Measurements from ENCODE around the gene AUH. TPM values are rescaled to one million over a fixed set of nuclear protein-coding genes. Genes with fewer than 3 reads are reported as not detected.

Gene AUH
- total and polyA plus RNA-seq, 10 of the 15 experiments (the other 5 are each of a cell fraction or from before 2014, with no cell fraction given) = 1.7 to 7.3 (median 4.6) TPM

DNA sequence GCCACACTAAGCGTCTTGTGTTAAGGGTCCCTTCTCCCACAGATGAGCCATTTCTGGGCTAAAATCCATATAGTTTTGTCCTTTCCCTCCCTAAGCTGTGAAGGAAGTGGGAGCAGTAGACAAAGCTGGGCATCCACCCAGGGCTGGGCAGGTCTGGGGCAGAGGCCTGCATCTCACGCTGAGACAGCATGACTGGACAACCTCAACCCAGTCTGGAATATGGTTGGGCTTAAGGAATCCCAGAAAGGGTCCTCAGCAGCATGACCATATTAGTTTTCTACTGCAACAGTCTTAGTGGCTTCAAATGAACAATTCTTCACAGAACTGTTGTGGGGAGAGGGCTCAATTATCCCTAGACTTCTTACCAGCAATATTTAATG, 173.8 kb downstream of the AUH start:
- no TSS peak for BruUV-seq (replicated peaks)
- no peaks in the 10 kb centered on the region for H4K20me1 ChIP-seq (ENCODE audit: control insufficient read depth, insufficient read depth)
- H3K4me2 ChIP-seq (ENCODE audit: control insufficient read depth, insufficient read depth) = no peak overlapping the region
- SMC1A ChIA-PET (ENCODE audit: uncharacterized antibody, unreplicated experiment) = interaction anchor here (1.0 kb wide), 1 partner anchor 11 kb away, joined by 3 read pairs; no protein-coding TSS in a partner anchor
- no peak overlapping the region for H3K4me3 ChIP-seq
- TF ChIP-seq EZH2 (IDR thresholded peaks at IDR 0.05; ENCODE audit: borderline replicate concordance, control insufficient read depth, low read depth, low read length) (no peak), SMAD1 (IDR thresholded peaks at IDR 0.05; ENCODE audit: low read depth, partially characterized antibody) (no peak), IRF4 (IDR thresholded peaks at IDR 0.05; ENCODE audit: low read depth, low read length) (no peak)
- in situ Hi-C loops (cut with MboI) (no loop called here), intact Hi-C loops (cut with micrococcal nuclease; ENCODE audit: unreplicated experiment) (no loop called here)
- FAIRE-seq (no peak), ATAC-seq (no peak), DNase-seq (ENCODE audit: low read depth, low spot score) (no peak)
- H3K79me2 ChIP-seq (ENCODE audit: control insufficient read depth, insufficient read depth, low read length) = no peaks in the 10 kb centered on the region
- POLR2A ChIA-PET = interaction anchor here (0.5 kb wide), 1 partner anchor 41 kb away, joined by 4 read pairs; no protein-coding TSS in a partner anchor
- WGBS (ENCODE audit: insufficient coverage, insufficient replicate concordance, low lambda C conversion rate, missing lambda C conversion rate) = 48% methylated on average over 2 of the region's 2 CpGs
- RAD21 ChIA-PET (ENCODE audit: unreplicated experiment) = no interaction called here
- H3K27me3 ChIP-seq (replicated peaks in 1 of 2; ENCODE audit: control insufficient read depth in 2 of 2, insufficient read depth in 2 of 2, low read length in 1 of 2) = peaks cover 2 to 6% of the 10 kb centered on the region in 2 experiments; a peak in 3 of 4 replicates
- no peak overlapping the region for H3K9ac ChIP-seq (ENCODE audit: control insufficient read depth, insufficient read depth, low read length)
- no peaks in the 10 kb centered on the region for H3K36me3 ChIP-seq (ENCODE audit: control insufficient read depth in 2 of 2, insufficient read depth in 2 of 2, low read length in 1 of 2)
- H3K27ac ChIP-seq (ENCODE audit: control insufficient read depth, insufficient read depth) = no peak overlapping the region
- H3K4me1 ChIP-seq (ENCODE audit: control insufficient read depth, insufficient read depth, low read length) = peaks cover 13% of the 10 kb centered on the region
- H3K9me3 ChIP-seq (replicated peaks; ENCODE audit: control insufficient read depth, insufficient read depth, low read length) = no peaks in the 10 kb centered on the region; the same call in 2 of the 3 replicates
- CTCF ChIA-PET = no interaction called here
- no peak overlapping the region for H2AFZ ChIP-seq (ENCODE audit: control insufficient read depth, low read depth, low read length)

DNA sequence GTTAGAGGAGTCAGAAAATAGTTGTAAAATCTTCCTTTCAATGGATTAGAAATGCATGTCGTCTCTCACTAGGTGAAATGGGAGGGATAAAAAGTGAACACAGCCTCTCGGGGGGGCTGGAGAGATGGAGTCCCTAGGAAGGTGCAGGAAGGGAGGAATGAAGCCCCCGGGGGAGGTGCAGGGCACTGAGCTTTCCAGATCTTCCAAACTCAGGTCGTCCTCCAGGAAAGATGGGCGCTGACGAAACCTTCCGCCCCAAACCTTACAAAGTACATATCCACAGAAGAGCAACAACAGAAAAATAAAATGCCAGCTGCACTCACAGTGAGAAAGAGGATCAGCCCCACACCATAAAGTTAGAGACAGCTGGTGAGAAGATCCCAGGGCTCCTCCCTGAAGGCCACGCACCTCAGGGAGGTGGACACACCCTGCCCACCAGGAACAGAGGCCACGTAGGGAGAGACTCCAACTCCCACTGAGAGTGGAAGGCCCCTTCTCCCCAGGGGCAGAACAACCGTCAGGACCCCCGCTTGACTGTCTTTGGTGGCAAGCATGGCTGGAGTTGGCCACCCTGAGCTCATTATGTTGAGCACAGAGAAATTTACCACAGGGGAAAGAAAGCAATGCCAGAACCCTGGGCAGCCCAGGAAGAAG, 174.3 kb downstream of the AUH start:
- no TSS peak for BruUV-seq (replicated peaks)
- Histone ChIP-seq H3K79me2 (ENCODE audit: control insufficient read depth, insufficient read depth, low read length) (no peaks in the 10 kb centered on the region), H3K4me3 (no peak overlapping the region), H3K36me3 (ENCODE audit: control insufficient read depth in 2 of 2, insufficient read depth in 2 of 2, low read length in 1 of 2) (no peaks in the 10 kb centered on the region), H3K27me3 (replicated peaks in 1 of 2; ENCODE audit: control insufficient read depth in 2 of 2, insufficient read depth in 2 of 2, low read length in 1 of 2) (peaks cover 2 to 6% of the 10 kb centered on the region in 2 experiments; a peak in 3 of 4 replicates), H3K4me2 (ENCODE audit: control insufficient read depth, insufficient read depth) (no peak overlapping the region), H3K9ac (ENCODE audit: control insufficient read depth, insufficient read depth, low read length) (no peak overlapping the region), H3K4me1 (ENCODE audit: control insufficient read depth, insufficient read depth, low read length) (peaks cover 10% of the 10 kb centered on the region), H3K9me3 (replicated peaks; ENCODE audit: control insufficient read depth, insufficient read depth, low read length) (no peaks in the 10 kb centered on the region; the same call in 2 of the 3 replicates), H3K27ac (ENCODE audit: control insufficient read depth, insufficient read depth) (no peak overlapping the region), H2AFZ (ENCODE audit: control insufficient read depth, low read depth, low read length) (no peak overlapping the region), H4K20me1 (ENCODE audit: control insufficient read depth, insufficient read depth) (no peaks in the 10 kb centered on the region)
- 37% methylated on average over 11 of the region's 11 CpGs for WGBS (ENCODE audit: insufficient coverage, insufficient replicate concordance, low lambda C conversion rate, missing lambda C conversion rate)
- DNase-seq (ENCODE audit: low read depth, low spot score) (no peak), ATAC-seq (no peak), FAIRE-seq (no peak)
- SMC1A ChIA-PET (ENCODE audit: uncharacterized antibody, unreplicated experiment) = interaction anchor here (1.2 kb wide), 1 partner anchor 41 kb away, joined by 4 read pairs; no protein-coding TSS in a partner anchor
- POLR2A ChIA-PET = no interaction called here
- RAD21 ChIA-PET (ENCODE audit: unreplicated experiment) = no interaction called here
- CTCF ChIA-PET = no interaction called here
- intact Hi-C loops (cut with micrococcal nuclease; ENCODE audit: unreplicated experiment) (no loop called here), in situ Hi-C loops (cut with MboI) (no loop called here)
- TF ChIP-seq, protein P1, sequence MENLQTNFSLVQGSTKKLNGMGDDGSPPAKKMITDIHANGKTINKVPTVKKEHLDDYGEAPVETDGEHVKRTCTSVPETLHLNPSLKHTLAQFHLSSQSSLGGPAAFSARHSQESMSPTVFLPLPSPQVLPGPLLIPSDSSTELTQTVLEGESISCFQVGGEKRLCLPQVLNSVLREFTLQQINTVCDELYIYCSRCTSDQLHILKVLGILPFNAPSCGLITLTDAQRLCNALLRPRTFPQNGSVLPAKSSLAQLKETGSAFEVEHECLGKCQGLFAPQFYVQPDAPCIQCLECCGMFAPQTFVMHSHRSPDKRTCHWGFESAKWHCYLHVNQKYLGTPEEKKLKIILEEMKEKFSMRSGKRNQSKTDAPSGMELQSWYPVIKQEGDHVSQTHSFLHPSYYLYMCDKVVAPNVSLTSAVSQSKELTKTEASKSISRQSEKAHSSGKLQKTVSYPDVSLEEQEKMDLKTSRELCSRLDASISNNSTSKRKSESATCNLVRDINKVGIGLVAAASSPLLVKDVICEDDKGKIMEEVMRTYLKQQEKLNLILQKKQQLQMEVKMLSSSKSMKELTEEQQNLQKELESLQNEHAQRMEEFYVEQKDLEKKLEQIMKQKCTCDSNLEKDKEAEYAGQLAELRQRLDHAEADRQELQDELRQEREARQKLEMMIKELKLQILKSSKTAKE (IDR thresholded peaks at IDR 0.05; ENCODE audit: low read depth, poor library complexity, severe bottlenecking) = no peak
- TF ChIP-seq YBX1 (IDR thresholded peaks at IDR 0.05) (no peak), E4F1 (IDR thresholded peaks at IDR 0.05; ENCODE audit: borderline replicate concordance, partially characterized antibody) (no peak), POLR2A (IDR thresholded peaks at IDR 0.05; ENCODE audit: low read depth, low read length) (no peak), NR2C2 (IDR thresholded peaks at IDR 0.05; ENCODE audit: borderline replicate concordance, control insufficient read depth, insufficient read length, low read depth) (no peak)
